Activated CD8-positive, alpha-beta T cell treated with anti-CD3 and anti-CD28 coated beads for 36 hours (primary cell): ENCODE results near the gene PFKFB2. TPM values are rescaled to one million over a fixed set of nuclear protein-coding genes. Genes with fewer than 3 reads are reported as not detected.
A peak's percentile ranks its signal among the peaks of the same experiment; 100 is the strongest.

Experiments
- ATAC-seq: fragments of 200-7000 bp; cut with Tn5 transposase; one replicate; pipeline ENCODE4 v1.10.0; 2021; ENCODE audit warnings: mild to moderate bottlenecking, moderate library complexity
- CTCF ChIA-PET: fragments of 350-600 bp; sonication (Branson Sonifier 250); formaldehyde crosslinking; loops from one replicate; lab custom pipeline; 2021; ENCODE audit warnings: antibody characterized with exemption; lab: Charles Lee
- POLR2A ChIA-PET: fragments of 350-600 bp; sonication (Branson Sonifier 250); formaldehyde crosslinking; loops from one replicate; lab custom pipeline; 2021; ENCODE audit warnings: antibody characterized with exemption; lab: Charles Lee
- DNase-seq: peaks from one replicate; pipeline ENCODE4 v3.0.0-alpha.2; 2020
- H3K27ac Mint-ChIP-seq: one replicate; pipeline ENCODE4 v1.8.0; 2021; ENCODE audit warnings: mild to moderate bottlenecking, mixed read lengths
- H3K27me3 Mint-ChIP-seq: one replicate; pipeline ENCODE4 v1.8.0; 2021; ENCODE audit warnings: mixed read lengths
- H3K36me3 Mint-ChIP-seq: one replicate; pipeline ENCODE4 v1.8.0; 2021; ENCODE audit warnings: low read depth, mixed read lengths
- H3K4me1 Mint-ChIP-seq: one replicate; pipeline ENCODE4 v1.8.0; 2021; ENCODE audit warnings: low read depth, mixed read lengths
- H3K4me3 Mint-ChIP-seq: one replicate; pipeline ENCODE4 v1.8.0; 2021; ENCODE audit warnings: mild to moderate bottlenecking, moderate library complexity, mixed read lengths
- H3K9me3 Mint-ChIP-seq: one replicate; pipeline ENCODE4 v1.8.0; 2021; ENCODE audit warnings: mixed read lengths
- intact Hi-C: fragments of 100-400 bp; cut with micrococcal nuclease; formaldehyde crosslinking; loops from one replicate; pipeline ENCODE4 v1.10.0; 2022
- total RNA-seq, 2 experiments: library from RNA; stranded (reverse); gene quantifications; one replicate each; pipeline ENCODE4 v1.2.3, GENCODE V29; 2021
- TF ChIP-seq, protein P1 (sequence below): fragments of 200-600 bp; IDR thresholded peaks from one replicate; pipeline ENCODE4 v1.8.0; 2022; ENCODE audit warnings: antibody characterized with exemption, mild to moderate bottlenecking

The PFKFB2 gene
- total RNA-seq, 2 experiments from 2014 or later: 3.5 to 4.3 TPM

DNA sequence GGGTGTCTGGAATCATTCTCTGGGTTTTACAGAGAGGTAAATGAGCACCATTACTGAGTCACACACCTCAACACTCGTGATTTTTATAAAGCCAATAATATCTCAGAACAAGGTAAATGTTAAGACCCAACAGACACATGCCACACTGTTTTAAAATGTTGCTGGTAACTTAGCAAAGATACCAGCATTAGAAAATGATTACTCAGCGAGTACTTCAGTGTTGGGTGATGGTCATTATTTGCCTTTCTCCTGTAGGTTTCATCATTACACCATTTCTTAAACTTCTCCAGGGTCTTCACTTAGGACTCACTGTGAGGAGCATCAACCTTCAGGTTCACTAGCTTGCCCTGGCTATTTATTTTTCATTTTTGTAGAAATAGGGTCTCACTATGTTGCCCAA is 28.7 kb downstream of the PFKFB2 start:
- intact Hi-C loops: no loop called here

DNA sequence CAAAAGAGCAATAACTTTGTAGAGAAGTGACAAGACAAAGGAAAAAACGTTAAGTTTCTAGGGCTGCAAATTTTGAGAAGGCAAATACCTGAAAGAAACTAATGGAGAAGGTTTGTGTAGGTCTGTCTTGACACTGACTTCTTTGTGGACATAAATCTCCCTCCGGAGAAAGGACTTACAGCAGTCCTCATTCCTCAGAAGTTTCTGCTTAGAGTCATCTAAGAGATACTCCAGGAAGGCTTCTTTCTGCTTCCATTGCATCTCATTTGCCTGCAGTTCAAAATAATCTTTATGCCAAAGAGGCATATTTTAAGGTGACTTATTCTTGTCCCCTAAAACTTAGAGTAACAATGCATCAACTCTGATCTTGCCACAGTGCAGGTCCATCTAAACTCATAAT is 31.2 kb downstream of the PFKFB2 start:
- Mint-ChIP-seq H3K4me3 (no peak overlapping the region), H3K27ac (no peak overlapping the region), H3K36me3 (no peaks in the 10 kb centered on the region), H3K27me3 (peaks cover 2% of the 10 kb centered on the region), H3K4me1 (peaks cover 20% of the 10 kb centered on the region), H3K9me3 (no peaks in the 10 kb centered on the region)
- TF ChIP-seq, protein P1, sequence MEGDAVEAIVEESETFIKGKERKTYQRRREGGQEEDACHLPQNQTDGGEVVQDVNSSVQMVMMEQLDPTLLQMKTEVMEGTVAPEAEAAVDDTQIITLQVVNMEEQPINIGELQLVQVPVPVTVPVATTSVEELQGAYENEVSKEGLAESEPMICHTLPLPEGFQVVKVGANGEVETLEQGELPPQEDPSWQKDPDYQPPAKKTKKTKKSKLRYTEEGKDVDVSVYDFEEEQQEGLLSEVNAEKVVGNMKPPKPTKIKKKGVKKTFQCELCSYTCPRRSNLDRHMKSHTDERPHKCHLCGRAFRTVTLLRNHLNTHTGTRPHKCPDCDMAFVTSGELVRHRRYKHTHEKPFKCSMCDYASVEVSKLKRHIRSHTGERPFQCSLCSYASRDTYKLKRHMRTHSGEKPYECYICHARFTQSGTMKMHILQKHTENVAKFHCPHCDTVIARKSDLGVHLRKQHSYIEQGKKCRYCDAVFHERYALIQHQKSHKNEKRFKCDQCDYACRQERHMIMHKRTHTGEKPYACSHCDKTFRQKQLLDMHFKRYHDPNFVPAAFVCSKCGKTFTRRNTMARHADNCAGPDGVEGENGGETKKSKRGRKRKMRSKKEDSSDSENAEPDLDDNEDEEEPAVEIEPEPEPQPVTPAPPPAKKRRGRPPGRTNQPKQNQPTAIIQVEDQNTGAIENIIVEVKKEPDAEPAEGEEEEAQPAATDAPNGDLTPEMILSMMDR: no peak
- intact Hi-C loops: loop anchor here (2.0 kb wide), 3 partner anchors 321 to 415 kb away; no protein-coding TSS in a partner anchor
- DNase-seq: no peak
- ATAC-seq: no peak
- ChIA-PET POLR2A (interaction anchor here (0.8 to 1.2 kb wide), 3 partner anchors 37 to 416 kb away, joined by 3 to 4 read pairs (median 3); no protein-coding TSS in a partner anchor), CTCF (interaction anchor here (0.6 to 3.1 kb wide), 31 partner anchors 9 to 415 kb away, joined by 3 to 38 read pairs (median 4); partner anchors contain the start of gene PFKFB2)

More for the DNA sequence above, 28.7 kb downstream of the PFKFB2 start:
- peaks cover 2% of the 10 kb centered on the region for H3K27me3 Mint-ChIP-seq
- TF ChIP-seq, protein P1: no peak
- DNase-seq (no peak), ATAC-seq (no peak)
- peaks cover 10% of the 10 kb centered on the region for H3K4me1 Mint-ChIP-seq
- no peak overlapping the region for H3K4me3 Mint-ChIP-seq
- POLR2A ChIA-PET: no interaction called here
- CTCF ChIA-PET: interaction anchor here (0.6 to 2.3 kb wide), 3 partner anchors 32 to 418 kb away, joined by 3 to 10 read pairs (median 3); partner anchors contain the start of gene YOD1
- H3K36me3 Mint-ChIP-seq: no peaks in the 10 kb centered on the region
- no peaks in the 10 kb centered on the region for H3K9me3 Mint-ChIP-seq
- no peak overlapping the region for H3K27ac Mint-ChIP-seq

DNA sequence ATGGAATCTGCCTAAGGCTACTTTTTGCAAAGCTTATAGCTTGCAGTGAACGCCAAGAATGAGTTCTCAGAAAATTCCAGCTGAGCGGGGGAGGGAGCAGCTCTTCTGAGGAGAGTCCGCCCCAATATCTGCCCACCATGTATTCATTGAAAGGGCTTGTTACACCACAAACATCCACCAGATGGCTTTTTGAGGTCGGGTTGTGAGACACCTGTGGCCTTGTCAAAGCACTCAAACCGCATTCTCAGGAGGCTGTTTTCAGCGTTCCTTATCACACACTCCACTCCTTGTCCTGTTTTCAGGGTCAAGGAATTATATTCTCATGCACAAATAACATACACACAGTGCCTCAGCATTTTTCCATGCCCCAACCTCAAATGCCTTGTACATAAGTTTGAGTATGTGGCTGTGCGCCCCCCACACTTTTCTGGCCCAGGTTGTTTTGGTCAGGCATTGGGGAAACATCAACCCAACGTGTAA is 31.7 kb downstream of the PFKFB2 start:
- peak; percentile 73 for DNase-seq
- Mint-ChIP-seq H3K4me3 (no peak overlapping the region), H3K27ac (no peak overlapping the region), H3K4me1 (peaks cover 25% of the 10 kb centered on the region), H3K27me3 (peaks cover 2% of the 10 kb centered on the region), H3K36me3 (no peaks in the 10 kb centered on the region), H3K9me3 (no peaks in the 10 kb centered on the region)
- intact Hi-C loops: loop anchor here (2.0 to 5.0 kb wide), 4 partner anchors 253 to 414 kb away; no protein-coding TSS in a partner anchor
- ATAC-seq: peak; percentile 83
- ChIA-PET CTCF (interaction anchor here (0.6 to 3.1 kb wide), 30 partner anchors 10 to 415 kb away, joined by 3 to 38 read pairs (median 4); partner anchors contain the start of gene PFKFB2), POLR2A (interaction anchor here (0.8 to 0.9 kb wide), 2 partner anchors 56 to 415 kb away, joined by 3 read pairs; no protein-coding TSS in a partner anchor)
- TF ChIP-seq, protein P1: peak; percentile 70

DNA sequence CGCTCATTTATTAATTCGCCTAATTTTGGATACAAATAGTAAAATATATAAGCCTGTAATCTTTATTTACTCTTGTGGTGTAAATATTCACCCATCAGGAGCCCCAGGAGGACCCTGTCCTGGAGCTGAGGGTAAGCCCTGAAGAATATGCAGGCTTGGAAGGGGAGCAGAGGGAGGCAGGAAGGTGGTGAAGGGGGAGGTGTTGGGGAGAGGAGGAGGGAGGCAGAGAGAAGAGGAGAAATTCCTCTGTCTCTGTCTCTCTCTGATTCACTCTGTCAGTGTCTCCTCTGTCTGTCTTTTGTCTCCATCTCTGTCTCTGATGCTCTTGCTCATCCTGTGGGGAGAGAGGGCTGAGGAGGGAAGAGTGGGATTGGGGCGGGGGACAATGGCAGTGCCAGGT is 32.8 kb downstream of the PFKFB2 start:
- intact Hi-C loops: loop anchor here (2.0 to 5.0 kb wide), 4 partner anchors 251 to 413 kb away; no protein-coding TSS in a partner anchor
- peaks cover 25% of the 10 kb centered on the region for H3K4me1 Mint-ChIP-seq
- no peak for DNase-seq
- no peak for ATAC-seq
- no peaks in the 10 kb centered on the region for H3K9me3 Mint-ChIP-seq
- H3K4me3 Mint-ChIP-seq: no peak overlapping the region
- H3K36me3 Mint-ChIP-seq: no peaks in the 10 kb centered on the region
- CTCF ChIA-PET: interaction anchor here (1.8 to 3.1 kb wide), 4 partner anchors 37 to 413 kb away, joined by 6 to 29 read pairs (median 16); no protein-coding TSS in a partner anchor
- peaks cover 2% of the 10 kb centered on the region for H3K27me3 Mint-ChIP-seq
- POLR2A ChIA-PET: no interaction called here
- H3K27ac Mint-ChIP-seq: no peak overlapping the region
- TF ChIP-seq, protein P1: no peak

DNA sequence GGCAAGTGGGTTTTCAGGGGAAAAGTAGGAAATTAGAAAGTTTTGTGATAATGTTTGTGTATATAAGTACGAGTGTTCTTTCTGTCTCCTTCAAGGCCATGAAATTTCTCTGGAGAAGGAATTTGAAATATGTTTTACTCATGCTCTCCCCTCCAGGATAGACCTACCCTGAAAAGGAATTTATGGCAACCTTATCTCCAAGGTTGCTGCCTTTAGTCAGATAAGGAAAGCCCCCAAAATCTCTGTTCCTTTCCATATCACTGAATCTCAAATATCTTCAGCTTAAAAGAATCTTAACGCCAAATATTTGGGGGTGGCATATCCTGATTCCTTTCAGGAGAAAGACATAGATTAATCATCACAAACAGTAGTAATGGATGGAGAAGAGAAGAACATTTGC is 35.1 kb downstream of the PFKFB2 start:
- H3K4me3 Mint-ChIP-seq: no peak overlapping the region
- intact Hi-C loops: loop anchor here (2.0 to 5.0 kb wide), 2 partner anchors 47 to 249 kb away; no protein-coding TSS in a partner anchor
- ATAC-seq (no peak), DNase-seq (no peak)
- peaks cover 2% of the 10 kb centered on the region for H3K27me3 Mint-ChIP-seq
- POLR2A ChIA-PET: interaction anchor here (0.5 to 0.6 kb wide), 2 partner anchors 100 to 302 kb away, joined by 3 read pairs; no protein-coding TSS in a partner anchor
- TF ChIP-seq, protein P1: no peak
- CTCF ChIA-PET: interaction anchor here (1.7 to 3.6 kb wide), 2 partner anchors 12 to 411 kb away, joined by 4 to 13 read pairs; no protein-coding TSS in a partner anchor
- H3K27ac Mint-ChIP-seq: no peak overlapping the region
- no peaks in the 10 kb centered on the region for H3K9me3 Mint-ChIP-seq
- H3K4me1 Mint-ChIP-seq: peaks cover 25% of the 10 kb centered on the region
- no peaks in the 10 kb centered on the region for H3K36me3 Mint-ChIP-seq
